Stimulated activated CD8-positive, alpha-beta memory T cell treated with anti-CD3 and anti-CD28 coated beads, Interleukin-12 subunit alpha, Interleukin-12 subunit beta, amount 100 ng/mL, for 24 hours (primary cell): ENCODE measurements around the gene SRGAP3.

Source experiments
- DNase-seq: peaks from one replicate; pipeline ENCODE4 v3.0.0-alpha.2; 2020; ENCODE audit errors: extremely low read depth

Gene SRGAP3

DNA sequence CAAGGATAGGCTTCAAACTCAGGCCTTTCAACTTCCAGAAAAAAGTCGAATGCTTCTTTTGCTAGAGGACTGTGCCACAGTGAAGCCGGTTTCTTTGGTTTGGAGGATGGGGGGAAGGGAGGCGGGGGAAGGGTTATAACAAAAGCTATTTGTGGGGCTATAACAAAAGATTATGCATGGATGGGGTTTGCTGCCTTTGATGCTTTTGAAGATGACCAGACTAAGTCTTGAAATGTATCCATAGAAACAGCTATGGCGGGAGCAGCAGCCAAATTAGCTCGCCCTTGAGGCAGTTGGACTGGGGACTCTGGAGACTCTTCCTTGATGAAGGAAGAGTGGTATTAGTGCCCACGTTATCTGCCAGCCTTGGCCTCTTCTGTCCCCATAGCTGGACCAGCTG lies 47.5 kb downstream of the SRGAP3 start:
- DNase-seq: no peak

DNA sequence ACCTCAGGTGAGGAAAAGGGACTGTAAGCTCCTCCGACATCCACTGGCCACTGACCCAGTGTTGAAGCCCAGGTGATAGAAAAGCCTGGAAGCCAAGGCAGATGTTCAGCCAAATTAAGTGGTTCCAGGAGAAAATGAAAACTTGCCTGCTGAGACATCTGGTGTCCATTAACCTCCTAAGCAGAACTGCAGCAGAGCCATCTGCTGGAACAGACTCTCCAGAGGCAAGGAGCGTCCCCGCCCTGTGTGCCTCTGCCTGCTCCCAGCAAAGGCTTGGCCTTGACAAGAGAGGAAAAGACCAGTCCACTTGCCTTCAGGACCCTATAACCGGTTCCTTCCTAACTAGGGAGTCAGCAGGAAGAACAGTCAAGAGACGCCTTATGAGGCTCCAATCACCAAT lies 48.2 kb downstream of the SRGAP3 start:
- DNase-seq: no peak

DNA sequence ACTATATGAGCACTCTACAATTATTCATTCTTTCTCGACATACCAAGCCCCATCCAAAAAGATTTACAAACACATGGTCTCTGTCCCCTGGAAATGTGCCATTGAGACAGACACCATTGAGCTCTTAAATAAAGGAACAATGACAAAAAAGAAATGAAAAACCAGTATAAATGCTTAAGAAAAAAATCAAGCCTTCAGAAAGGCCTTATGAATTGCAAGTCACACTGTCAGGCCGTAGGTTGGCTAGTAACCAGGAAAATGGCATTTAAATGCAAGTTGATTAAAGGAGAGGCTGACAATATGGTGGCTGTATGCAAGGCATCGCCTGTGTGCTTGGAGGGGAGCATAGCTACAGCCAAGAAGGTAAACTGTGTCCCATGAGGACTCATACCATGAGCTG lies 49.7 kb downstream of the SRGAP3 start:
- no peak for DNase-seq

DNA sequence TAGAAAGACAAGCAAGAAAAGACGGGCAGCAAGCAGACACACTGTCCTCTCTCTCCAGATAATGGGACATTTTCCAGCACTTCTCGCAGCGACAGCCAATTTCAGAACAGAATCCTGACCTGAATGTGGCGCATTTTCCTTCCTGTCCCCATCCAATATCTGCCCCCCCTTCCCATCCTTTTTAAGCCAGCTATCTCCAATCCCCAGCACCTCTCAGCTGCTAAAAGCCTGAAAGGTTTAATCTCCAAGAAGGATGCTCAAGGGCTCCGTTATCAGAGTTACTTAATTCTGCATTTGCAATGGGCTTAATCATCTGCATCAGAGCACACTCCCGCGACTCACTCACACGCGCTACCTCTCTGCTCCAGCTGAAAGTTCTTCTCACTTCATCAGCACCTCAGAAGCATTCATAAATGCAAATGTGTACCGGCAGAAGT lies 50.5 kb downstream of the SRGAP3 start:
- no peak for DNase-seq

DNA sequence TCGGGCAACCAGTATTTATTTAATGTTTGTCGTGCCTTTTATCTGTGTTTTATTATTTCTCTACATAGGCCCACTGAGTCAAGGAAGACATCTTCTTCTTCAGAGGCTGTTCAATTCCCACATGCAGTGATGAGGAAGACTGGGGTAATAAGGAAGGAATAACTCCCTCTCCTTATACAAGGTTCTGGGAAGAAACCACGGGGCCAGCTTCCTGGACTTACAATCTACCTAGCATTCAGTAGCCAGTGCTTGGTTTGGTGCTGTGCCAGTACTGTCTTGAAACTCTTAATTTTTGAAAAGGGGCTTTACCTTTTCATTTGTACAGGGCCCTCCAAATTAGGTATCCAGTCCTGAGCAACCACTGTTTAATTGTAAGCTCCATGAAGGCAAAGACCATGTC lies 51.2 kb downstream of the SRGAP3 start:
- no peak for DNase-seq

DNA sequence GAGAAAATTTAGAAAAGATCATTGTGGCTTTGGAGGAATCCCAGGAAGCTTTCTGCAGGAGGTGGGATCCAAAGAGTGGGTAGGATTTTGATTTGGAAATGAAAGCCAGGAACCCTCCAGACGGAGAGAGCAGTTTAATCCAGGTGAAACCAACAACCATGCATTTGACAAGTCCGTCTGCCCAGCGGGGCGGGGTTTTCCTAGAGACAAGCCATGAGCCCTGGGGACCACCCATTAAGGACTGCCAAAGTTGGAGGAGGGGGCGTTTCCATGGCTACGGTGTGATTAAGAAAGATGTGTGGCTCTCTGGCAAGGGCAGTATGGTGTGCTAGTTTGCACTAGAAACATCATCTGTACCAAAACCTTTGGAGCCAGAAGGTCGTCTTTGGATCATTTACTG lies 53.4 kb downstream of the SRGAP3 start:
- DNase-seq: no peak

DNA sequence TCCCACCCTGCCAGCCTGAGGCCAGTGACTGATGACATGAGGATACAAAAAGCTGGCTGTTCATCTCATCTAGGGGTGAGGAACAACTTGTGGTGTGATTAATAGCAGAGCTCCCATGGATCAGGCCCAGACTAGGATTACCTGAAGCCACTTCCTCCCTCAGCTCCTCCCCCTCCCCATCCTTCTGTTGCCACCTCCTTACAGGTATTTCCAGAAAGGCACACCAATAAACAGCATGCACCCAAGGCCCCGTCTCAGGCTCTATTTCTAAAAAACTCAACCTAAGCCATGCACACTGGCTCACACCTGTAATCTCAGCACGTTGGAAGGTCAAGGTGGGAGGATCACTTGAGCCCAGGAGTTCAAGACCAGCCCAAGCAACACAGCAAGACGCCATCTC lies 54.1 kb downstream of the SRGAP3 start:
- DNase-seq: no peak

DNA sequence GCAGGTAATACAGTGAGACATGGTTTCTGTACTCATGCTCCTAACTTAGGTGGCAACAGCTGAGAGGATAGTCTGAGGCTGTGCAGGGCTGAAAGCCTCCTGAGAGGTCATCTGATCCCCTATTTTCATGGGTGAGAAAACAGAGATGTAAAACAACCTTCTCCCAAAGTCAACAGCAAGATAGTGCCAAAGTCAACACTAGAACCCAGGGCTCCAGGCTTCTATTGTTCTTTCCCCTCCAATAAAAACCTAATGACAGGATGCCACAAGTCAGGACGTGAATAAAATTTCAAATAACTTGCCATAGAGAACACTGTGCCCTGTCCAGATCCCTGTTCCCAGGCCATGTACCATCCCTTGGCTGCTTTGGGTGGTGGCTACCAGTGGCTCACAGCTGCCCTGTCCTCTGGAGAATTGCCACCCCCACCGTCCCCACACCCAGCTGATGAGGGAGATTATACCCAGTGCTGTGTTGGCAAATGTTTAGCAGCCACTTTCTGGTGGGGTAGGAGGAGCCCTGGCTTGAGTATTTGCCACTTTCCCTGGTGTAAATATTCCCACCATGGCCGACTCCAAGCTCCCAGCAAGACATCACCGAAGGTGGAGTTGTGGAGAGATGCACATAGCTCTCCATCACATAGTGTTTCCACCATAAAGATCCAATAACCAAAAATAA lies 54.8 kb downstream of the SRGAP3 start:
- DNase-seq: no peak

DNA sequence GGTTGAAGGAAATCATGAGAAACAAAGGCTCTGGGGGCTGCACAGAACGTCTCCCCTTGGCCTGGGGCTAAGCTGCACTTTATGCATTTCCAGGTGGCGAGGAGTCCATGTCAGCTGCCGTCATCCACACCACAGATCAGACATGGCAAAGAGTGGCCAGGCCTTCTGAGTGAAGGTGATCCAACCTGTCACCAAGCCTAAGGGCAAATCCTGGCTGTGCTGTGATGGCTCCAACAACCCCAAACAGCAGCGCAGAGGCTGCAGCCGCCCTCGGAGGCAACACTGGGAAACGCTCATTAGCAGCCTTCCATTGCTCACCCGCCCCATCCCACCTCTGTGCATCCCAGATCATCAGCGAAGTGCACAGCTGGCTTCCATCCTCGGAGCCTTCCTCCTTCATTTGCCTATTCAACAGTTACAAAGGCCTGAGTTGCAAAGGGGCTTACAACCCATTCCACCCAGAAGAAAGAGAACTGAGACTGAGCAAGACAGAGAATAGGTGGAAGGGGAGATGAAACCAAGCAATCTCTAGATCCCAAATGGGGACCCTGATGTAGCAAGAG lies 55.7 kb downstream of the SRGAP3 start:
- DNase-seq: no peak

DNA sequence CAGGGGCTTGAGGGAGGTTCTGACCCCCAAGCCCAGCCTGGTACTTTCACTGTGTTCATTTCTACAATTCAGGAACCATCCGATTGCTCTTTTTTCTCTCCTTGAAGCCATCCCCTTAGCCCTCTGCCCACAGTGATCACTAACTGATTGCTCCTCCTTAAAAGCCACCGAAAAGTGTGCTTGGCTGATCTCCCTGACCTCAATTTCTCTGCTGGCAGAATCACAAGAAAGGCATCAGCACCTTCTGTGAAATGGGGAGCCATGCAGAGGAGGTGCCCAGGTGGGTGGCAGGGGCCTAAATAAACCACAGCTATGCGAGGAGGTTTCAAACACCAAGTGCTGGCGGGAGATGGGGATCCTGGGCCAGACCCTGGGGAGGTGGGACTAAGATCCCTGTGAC lies 56.2 kb downstream of the SRGAP3 start:
- DNase-seq: no peak

DNA sequence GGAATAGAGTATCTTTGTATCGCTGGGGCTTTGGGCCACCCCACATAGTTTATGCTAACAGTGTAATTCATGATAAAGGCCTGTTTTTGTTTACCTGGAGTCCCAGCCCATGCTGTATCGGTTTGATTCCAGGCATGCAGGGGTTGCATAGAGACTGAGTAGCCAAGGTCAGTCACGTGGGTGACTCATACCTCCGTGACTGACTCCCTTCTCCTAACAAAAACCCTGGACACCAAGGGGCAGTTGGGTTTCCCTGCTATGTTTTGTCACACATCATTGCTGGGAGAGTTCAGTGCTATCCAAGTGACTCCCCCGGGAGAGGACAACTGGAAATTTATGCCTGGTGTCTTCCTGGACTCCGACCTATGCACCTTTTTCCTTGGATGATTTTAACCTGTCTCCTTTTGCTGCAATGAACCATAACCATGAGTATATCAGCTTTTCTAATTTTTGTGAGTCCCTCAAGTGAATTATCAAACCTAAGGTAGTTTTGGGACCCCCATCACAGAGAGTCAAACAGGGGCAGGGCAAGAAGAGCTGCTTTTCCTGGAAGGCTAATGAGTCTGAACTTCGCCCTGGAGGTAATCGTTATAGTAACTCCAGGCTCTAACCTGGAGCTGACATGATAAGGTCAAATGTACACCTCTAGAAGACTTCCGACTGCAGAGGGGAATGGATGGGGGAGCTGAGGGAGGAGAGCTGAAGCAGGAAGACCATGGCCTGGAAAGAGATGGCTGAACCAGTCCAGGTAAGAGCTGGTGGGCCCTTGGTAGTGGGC lies 57.0 kb downstream of the SRGAP3 start:
- no peak for DNase-seq

DNA sequence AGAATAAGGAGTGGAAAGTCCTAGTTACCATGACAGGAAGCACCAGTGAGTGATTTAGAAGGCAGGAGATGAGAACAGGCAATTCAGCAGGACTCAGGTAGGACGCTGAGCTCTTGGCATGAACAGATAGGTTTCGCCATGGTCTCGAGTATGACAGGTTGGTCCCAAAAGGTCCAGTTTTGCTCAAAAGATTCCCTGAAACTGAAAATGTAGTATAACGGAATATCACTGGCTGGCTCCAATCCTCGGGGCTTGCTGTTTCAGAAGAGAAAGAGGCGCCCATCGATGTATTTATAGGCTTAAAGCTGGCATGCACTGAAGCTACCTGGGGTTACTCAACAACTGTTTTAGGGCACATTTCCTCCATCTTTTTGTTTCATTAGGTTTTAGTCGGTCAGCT lies 59.2 kb downstream of the SRGAP3 start:
- no peak for DNase-seq

DNA sequence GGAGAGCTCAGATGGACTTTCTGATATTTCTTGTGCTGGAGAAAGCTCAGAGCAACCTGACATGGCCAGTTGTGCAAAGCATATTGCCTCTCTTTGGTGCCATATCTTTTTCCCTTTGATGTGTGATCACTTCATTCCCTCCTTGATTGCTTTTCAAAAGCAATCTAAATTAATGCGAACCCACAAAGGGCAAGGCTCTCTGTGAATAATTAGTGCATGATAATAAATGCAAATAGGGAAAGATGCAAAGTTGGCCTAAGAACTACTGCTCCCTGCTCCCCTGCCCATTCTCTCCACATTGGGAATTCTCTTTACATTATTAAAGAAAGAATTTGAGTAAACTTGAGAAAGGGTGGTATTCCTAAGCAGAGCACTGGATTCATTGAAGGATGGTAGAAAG lies 60.9 kb downstream of the SRGAP3 start:
- no peak for DNase-seq

DNA sequence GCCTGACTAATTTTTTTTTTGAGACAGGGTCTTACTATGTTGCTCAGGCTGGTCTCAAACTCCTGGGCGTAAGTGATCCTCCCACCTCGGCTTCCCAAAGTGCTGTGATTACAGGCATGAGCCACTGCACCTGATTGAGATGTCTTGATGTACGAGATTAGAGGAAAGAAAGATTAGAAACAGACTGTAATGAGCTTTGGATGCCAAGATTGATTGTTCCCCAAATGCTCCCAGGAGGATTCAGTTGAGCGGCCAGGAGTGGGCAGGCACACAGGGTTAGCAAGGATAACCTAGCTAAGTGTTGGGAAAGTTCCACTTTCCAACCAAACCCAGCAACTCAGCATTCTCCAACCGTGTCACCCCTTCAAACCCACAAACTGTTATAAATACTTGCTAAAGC lies 63.7 kb downstream of the SRGAP3 start:
- no peak for DNase-seq

DNA sequence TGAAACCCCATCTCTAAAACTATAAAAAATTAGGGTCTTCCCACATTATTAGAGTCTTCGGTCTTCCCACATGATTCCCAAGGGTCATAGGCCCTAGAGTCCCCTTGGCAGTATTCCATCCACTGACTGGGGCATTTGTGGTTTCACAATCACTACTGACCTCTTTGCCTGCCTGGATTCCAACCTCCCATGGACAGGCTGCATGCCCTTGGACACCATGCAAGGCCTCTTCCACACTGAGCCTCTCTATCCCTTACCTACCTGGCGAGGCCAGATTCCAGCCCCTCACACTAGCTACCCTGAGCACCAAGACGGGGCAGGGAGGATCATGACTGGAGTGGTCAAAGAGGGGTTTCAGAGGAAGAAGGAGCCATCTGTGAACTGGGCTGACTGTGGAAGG lies 64.4 kb downstream of the SRGAP3 start:
- DNase-seq: no peak

DNA sequence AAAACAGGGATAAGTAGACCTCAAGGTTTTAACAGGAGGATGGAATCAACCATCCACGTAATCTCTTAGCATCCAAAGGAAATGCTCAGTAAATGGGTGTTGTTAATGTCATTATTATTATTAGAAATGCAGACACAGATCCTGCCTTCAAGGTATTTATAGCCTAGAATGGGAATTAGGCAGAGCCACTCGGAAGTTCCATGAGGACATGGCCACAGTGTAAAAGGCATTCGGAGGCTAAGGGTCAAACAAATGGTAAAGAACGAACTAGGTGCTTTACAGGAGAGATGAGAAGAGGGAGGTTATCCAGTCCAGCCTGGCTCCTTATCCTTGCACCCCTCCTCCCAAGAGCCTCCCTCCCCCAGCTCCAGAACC lies 65.0 kb downstream of the SRGAP3 start:
- DNase-seq: no peak

DNA sequence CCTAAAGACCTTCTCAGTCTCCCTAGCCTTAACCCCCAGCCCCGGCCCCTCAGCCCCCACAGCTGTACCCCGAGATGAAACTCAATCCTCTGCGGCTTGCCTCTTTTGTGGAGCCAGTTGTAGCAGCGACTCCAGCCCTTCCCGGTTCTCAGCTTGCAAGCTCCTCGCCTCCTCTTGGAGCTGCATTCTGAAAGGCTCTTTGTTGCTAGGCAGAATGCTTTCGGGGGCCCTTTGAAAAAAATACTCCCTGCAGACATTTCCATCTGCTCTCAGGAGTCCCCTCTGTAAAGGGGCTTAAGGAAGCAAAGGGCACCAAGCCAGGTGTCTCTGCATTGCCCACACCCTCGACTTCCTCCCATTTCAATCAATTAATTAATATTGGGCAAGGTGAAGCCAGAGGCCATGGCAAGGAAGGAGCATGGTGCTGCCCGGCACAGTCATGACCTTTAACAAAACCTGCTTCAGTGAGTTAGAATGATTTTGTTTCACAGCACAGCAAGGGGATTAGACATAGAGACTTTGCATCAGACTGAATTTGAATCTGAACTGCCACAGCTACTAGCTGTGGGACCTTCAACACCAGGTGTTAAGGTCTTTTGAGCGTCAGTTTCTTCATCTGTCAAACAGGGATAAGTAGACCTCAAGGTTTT lies 65.5 kb downstream of the SRGAP3 start:
- DNase-seq: no peak

DNA sequence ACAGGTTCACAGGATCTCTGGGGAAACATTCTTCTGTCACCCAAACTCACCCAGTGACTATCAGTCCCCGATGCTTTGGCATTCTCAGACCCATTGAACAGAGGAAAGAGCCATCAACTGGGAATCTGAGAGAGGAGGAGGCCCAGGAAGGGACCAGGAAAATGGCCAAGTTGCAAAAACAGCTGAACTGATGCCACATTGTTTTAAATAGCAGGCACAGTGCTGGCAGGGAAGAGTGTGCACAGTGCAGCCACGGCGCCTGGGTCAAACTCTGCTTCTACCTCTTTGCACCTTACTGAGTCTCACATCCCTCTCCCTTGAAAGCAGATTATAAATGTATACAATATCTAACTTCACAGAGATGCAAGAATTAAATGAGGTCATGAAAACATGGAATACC lies 66.4 kb downstream of the SRGAP3 start:
- no peak for DNase-seq

DNA sequence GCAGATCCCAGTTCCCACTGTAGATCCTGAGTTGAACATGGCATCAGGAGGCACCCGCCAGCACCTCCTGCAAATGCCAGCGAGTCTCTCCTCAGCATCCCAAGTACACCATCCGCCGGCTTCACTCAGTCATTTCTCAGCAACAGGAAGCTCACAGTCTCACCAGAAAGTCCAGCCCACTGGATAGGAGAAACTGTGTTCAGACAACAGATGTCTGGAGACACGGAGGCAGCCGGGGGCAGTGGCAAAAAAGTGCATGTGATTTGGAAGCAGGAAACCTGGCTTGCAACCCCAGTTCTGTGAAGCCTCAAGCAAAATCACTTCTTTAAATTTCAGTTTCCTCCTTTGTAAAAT lies 68.7 kb downstream of the SRGAP3 start:
- no peak for DNase-seq

DNA sequence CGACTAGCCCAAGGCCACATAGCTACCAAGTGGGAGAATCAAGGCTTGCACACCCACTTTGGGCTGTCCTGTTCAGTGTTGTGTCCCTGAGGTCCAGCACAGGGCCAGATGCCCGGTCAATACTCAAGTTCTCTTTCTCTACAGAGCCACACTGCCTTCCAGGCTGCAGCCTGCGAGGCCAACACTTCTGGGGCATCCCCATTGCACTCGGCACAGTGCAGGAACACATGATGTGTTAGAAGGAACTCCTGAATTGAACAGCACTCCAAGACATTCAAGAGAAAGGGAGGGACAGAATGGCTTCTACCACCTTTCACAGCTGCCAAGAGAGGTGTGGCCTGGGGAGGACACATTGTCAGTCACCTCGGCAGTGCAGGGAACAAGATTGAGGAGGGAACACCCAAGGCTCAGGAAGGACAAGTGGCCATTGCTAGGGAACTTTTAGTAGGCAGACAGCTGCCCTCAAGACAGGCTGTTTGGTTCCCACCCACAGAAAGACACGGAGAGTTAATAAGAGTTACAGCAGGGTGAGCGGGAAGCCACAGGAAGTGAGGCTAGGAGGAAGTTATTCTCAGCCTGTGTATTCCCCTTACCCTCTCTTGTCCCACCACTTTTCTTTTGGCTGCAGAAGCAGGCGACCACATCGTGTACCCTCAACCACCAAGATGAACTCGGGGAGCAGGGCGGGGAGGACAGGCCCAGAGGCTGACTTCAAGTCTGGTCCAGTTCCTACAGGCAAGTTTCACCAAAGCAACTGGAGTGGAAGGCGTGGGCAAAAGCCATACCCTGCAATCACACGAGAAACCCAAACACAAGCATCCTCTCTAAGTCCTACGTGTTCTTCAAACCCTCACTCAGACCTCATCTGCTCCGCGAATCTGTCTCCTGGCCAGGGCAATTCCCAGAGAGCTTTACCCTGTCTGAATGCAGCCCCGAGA lies 69.4 kb downstream of the SRGAP3 start:
- DNase-seq: no peak

DNA sequence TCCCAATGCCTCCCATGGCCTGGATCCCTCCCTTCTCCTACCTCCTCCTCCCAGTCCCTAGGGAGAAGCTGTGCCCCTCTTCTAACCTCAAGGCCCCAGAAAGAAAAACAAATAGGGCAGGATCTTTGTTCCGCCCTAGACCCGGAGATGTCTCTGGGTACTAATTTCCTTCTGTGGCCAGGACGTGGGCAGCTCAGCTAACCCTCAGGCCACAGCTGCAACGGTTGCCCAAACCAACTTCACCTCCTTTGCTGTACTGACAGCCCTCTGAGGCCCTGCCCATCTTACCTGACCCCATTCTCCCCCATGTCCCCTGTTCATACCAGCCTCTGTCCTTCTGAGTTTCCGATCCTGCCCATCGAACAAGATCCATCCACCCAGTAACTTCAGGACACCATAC lies 70.7 kb downstream of the SRGAP3 start:
- no peak for DNase-seq

DNA sequence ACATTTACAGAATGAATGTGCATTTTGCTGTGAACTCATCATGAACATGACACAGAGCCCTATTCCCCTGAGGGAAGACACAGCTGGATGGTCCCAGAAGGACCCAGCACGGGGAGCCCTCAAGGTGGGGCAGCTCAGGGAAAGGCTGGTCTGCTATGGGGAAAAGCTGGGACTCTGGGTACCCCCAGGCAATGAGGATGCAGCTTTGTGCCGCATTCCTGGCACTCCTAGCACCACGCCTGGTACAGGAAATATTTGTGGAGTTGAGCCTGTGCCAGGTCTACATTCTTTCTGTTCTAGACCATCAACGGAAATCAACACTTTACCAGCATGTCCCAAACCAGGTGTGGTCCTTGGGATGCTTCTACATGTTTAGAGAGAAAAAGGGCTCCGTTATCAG lies 74.0 kb downstream of the SRGAP3 start:
- no peak for DNase-seq
